ENCODE data around the gene MATCAP1. TPM values are rescaled to one million over a fixed set of nuclear protein-coding genes. Genes with fewer than 3 reads are reported as not detected.

The MATCAP1 gene
- total and polyA plus RNA-seq, 10 of the 15 experiments (the other 5 are each of a cell fraction or from before 2014, with no cell fraction given) = 2.8 to 25.8 (median 8.6) TPM

DNA sequence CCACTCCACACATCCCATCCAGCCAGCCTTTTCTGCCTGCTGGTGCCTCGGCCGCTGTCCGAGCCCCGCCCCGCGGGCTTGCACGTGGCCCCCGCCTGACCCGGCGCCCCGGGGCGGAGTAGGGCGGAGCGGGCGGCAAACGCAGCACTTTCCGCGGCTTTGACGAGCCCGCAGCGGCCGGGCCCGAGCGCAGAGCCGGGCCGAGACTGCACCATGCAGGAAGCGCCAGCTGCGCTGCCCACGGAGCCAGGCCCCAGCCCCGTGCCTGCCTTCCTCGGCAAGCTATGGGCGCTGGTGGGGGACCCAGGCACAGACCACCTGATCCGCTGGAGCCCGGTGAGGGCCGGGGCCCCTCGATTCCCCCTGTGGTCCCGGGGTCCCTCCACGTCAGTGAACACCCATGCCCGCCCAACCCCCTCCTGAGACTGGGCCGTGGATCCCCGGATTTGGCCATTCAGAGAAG lies 19.1 kb downstream of the MATCAP1 start, which contains the start of gene HSF4:
Gene HSF4 (plus strand): TSS at position 147 of the 463 bp plus-strand sequence. CDS start 67 bp downstream, at position 214.
- peak within 1 kb of the TSS; percentile 53; the same call in 1 of the 2 replicates for H3K4me3 ChIP-seq
- ChIA-PET RAD21 (ENCODE audit: unreplicated experiment) (no interaction called here), CTCF (no interaction called here), SMC1A (ENCODE audit: uncharacterized antibody, unreplicated experiment) (no interaction called here), POLR2A (interaction anchor here (8.2 kb wide), 1 partner anchor 8 kb away, joined by 137 read pairs; the partner anchor contains the start of gene NOL3)
- H3K9me3 ChIP-seq (replicated peaks; ENCODE audit: control insufficient read depth, insufficient read depth, low read length) = no peaks in the 10 kb centered on the region; the same call in 2 of the 3 replicates
- H3K4me2 ChIP-seq (ENCODE audit: control insufficient read depth, insufficient read depth) = peak within 1 kb of the TSS; percentile 83
- intact Hi-C loops (cut with micrococcal nuclease; ENCODE audit: unreplicated experiment) = no loop called here
- 1% methylated on average over 12 of the region's 41 CpGs for whole genome bisulfite sequencing (ENCODE audit: insufficient coverage, insufficient replicate concordance, low lambda C conversion rate, missing lambda C conversion rate)
- no TSS peak for BruUV-seq (replicated peaks)
- no peaks in the 10 kb centered on the region; the same call in 1 of the 2 replicates for H3K79me2 ChIP-seq (ENCODE audit: control insufficient read depth, insufficient read depth, low read length)
- ATAC-seq = peak; percentile 2
- H4K20me1 ChIP-seq (ENCODE audit: control insufficient read depth, insufficient read depth) = no peaks in the 10 kb centered on the region; the same call in 1 of the 2 replicates
- peaks cover 42% of the 10 kb centered on the region for H3K4me1 ChIP-seq (ENCODE audit: control insufficient read depth, insufficient read depth, low read length)
- TF ChIP-seq IKZF1 (conservative IDR thresholded peaks at IDR 0.05) (0 out of 2 replicates have a peak, but pooled peaks have one; percentile 37), DPF2 (IDR thresholded peaks at IDR 0.05) (peak; percentile 59), BHLHE40 (IDR thresholded peaks at IDR 0.05; ENCODE audit: borderline replicate concordance in 1 of 2, low read depth in 2 of 2, low read length in 1 of 2) (peak; percentile 80 to 93; a peak in 3 of 4 replicates), MEF2B (IDR thresholded peaks at IDR 0.05; ENCODE audit: partially characterized antibody, poor library complexity, severe bottlenecking) (no peak), LARP7 (IDR thresholded peaks at IDR 0.05) (0 out of 2 replicates have a peak, but pooled peaks have one; percentile 22), MYB (IDR thresholded peaks at IDR 0.05; ENCODE audit: borderline replicate concordance, low read depth, low read length) (no peak), BACH1 (IDR thresholded peaks at IDR 0.05; ENCODE audit: borderline replicate concordance) (peak; percentile 37; the same call in 1 of the 2 replicates), CHD1 (IDR thresholded peaks at IDR 0.05; ENCODE audit: low read depth, low read length) (no peak), SMARCA5 (IDR thresholded peaks at IDR 0.05) (peak; percentile 39; the same call in 1 of the 2 replicates), NR2F1 (conservative IDR thresholded peaks at IDR 0.05) (peak; percentile 72), MXI1 (IDR thresholded peaks at IDR 0.05; ENCODE audit: low read depth, low read length) (peak; percentile 61; the same call in 1 of the 2 replicates), IKZF2 (IDR thresholded peaks at IDR 0.05) (no peak), ESRRA (IDR thresholded peaks at IDR 0.05; ENCODE audit: low read length) (no peak), NR2C1 (IDR thresholded peaks at IDR 0.05) (0 out of 2 replicates have a peak, but pooled peaks have one; percentile 17)
- TF ChIP-seq, protein P1, sequence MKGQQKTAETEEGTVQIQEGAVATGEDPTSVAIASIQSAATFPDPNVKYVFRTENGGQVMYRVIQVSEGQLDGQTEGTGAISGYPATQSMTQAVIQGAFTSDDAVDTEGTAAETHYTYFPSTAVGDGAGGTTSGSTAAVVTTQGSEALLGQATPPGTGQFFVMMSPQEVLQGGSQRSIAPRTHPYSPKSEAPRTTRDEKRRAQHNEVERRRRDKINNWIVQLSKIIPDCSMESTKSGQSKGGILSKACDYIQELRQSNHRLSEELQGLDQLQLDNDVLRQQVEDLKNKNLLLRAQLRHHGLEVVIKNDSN (IDR thresholded peaks at IDR 0.05; ENCODE audit: borderline replicate concordance, extremely low read length, insufficient read depth, low read depth, low read length) = peak; percentile 55
- TF ChIP-seq, protein P2, sequence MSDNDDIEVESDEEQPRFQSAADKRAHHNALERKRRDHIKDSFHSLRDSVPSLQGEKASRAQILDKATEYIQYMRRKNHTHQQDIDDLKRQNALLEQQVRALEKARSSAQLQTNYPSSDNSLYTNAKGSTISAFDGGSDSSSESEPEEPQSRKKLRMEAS (IDR thresholded peaks at IDR 0.05; ENCODE audit: low read depth, low read length) = peak; percentile 50; the same call in 1 of the 2 replicates
- TF ChIP-seq, protein P3, sequence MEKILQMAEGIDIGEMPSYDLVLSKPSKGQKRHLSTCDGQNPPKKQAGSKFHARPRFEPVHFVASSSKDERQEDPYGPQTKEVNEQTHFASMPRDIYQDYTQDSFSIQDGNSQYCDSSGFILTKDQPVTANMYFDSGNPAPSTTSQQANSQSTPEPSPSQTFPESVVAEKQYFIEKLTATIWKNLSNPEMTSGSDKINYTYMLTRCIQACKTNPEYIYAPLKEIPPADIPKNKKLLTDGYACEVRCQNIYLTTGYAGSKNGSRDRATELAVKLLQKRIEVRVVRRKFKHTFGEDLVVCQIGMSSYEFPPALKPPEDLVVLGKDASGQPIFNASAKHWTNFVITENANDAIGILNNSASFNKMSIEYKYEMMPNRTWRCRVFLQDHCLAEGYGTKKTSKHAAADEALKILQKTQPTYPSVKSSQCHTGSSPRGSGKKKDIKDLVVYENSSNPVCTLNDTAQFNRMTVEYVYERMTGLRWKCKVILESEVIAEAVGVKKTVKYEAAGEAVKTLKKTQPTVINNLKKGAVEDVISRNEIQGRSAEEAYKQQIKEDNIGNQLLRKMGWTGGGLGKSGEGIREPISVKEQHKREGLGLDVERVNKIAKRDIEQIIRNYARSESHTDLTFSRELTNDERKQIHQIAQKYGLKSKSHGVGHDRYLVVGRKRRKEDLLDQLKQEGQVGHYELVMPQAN (conservative IDR thresholded peaks at IDR 0.05) = 0 out of 2 replicates have a peak, but pooled peaks have one; percentile 23
- TF ChIP-seq, protein P4, sequence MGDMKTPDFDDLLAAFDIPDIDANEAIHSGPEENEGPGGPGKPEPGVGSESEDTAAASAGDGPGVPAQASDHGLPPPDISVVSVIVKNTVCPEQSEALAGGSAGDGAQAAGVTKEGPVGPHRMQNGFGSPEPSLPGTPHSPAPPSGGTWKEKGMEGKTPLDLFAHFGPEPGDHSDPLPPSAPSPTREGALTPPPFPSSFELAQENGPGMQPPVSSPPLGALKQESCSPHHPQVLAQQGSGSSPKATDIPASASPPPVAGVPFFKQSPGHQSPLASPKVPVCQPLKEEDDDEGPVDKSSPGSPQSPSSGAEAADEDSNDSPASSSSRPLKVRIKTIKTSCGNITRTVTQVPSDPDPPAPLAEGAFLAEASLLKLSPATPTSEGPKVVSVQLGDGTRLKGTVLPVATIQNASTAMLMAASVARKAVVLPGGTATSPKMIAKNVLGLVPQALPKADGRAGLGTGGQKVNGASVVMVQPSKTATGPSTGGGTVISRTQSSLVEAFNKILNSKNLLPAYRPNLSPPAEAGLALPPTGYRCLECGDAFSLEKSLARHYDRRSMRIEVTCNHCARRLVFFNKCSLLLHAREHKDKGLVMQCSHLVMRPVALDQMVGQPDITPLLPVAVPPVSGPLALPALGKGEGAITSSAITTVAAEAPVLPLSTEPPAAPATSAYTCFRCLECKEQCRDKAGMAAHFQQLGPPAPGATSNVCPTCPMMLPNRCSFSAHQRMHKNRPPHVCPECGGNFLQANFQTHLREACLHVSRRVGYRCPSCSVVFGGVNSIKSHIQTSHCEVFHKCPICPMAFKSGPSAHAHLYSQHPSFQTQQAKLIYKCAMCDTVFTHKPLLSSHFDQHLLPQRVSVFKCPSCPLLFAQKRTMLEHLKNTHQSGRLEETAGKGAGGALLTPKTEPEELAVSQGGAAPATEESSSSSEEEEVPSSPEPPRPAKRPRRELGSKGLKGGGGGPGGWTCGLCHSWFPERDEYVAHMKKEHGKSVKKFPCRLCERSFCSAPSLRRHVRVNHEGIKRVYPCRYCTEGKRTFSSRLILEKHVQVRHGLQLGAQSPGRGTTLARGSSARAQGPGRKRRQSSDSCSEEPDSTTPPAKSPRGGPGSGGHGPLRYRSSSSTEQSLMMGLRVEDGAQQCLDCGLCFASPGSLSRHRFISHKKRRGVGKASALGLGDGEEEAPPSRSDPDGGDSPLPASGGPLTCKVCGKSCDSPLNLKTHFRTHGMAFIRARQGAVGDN (IDR thresholded peaks at IDR 0.05) = peak; percentile 70
- peaks cover 2 to 18% of the 10 kb centered on the region in 2 experiments for H3K27me3 ChIP-seq (replicated peaks in 1 of 2; ENCODE audit: control insufficient read depth in 2 of 2, insufficient read depth in 2 of 2, low read length in 1 of 2)
- no peak for FAIRE-seq
- H2AFZ ChIP-seq (ENCODE audit: control insufficient read depth, low read depth, low read length) = peak within 1 kb of the TSS; percentile 70
- no peaks in the 10 kb centered on the region for H3K36me3 ChIP-seq (ENCODE audit: control insufficient read depth in 2 of 2, insufficient read depth in 2 of 2, low read length in 1 of 2)
- no peak within 1 kb of the TSS; the same call in 1 of the 2 replicates for H3K9ac ChIP-seq (ENCODE audit: control insufficient read depth, insufficient read depth, low read length)
- no peak for DNase-seq (ENCODE audit: low read depth, low spot score)
- in situ Hi-C loops (cut with MboI) = no loop called here
- no peak within 1 kb of the TSS for H3K27ac ChIP-seq (ENCODE audit: control insufficient read depth, insufficient read depth)
